NCI-H510A treated with DMSO at 0.1 percent for 48 hours (cell line): ENCODE data around the gene ITGA8.
"Not testable (repeated sequence)": the region's sequence is repeated elsewhere in the genome, so short reads cannot be mapped to it uniquely, and the experiment has no call there.

Experiments used
- DNase-seq: peaks from one replicate; lab custom pipeline; 2025; lab: John Stamatoyannopoulos, UW

The ITGA8 gene

GRCh38 chr10:15606377-15606776 lies 113.3 kb downstream of the ITGA8 start:
- no peak for DNase-seq

GRCh38 chr10:15605740-15606369 lies 113.9 kb downstream of the ITGA8 start:
- DNase-seq, result no peak

GRCh38 chr10:15603446-15604011 lies 116.2 kb downstream of the ITGA8 start:
- no peak for DNase-seq

GRCh38 chr10:15601819-15602218 lies 117.9 kb downstream of the ITGA8 start:
- DNase-seq, result no peak

GRCh38 chr10:15595260-15595659 lies 124.5 kb downstream of the ITGA8 start:
- no peak for DNase-seq

- DNase-seq, result no peak
These were observed 127.8 kb downstream of the ITGA8 start for GRCh38 chr10:15591937-15592336.

- no peak for DNase-seq
These were observed 128.3 kb downstream of the ITGA8 start for GRCh38 chr10:15591431-15591830.

- no peak for DNase-seq
These were observed 130.8 kb downstream of the ITGA8 start for GRCh38 chr10:15588635-15589508.

- no peak for DNase-seq
These were observed 131.6 kb downstream of the ITGA8 start for GRCh38 chr10:15588151-15588550.

- DNase-seq, result no peak
These were observed 132.5 kb downstream of the ITGA8 start for GRCh38 chr10:15587271-15587670.

- DNase-seq, result peak; percentile 3
These were observed 134.4 kb downstream of the ITGA8 start for GRCh38 chr10:15585303-15585715.

- DNase-seq, result not testable (repeated sequence)
These were observed 136.8 kb downstream of the ITGA8 start for GRCh38 chr10:15582972-15583371.

- DNase-seq, result no peak
These were observed 140.1 kb downstream of the ITGA8 start for GRCh38 chr10:15579605-15580004.

GRCh38 chr10:15572531-15573045 lies 147.1 kb downstream of the ITGA8 start:
- no peak for DNase-seq

GRCh38 chr10:15571575-15571974 lies 148.1 kb downstream of the ITGA8 start:
- DNase-seq, result no peak

GRCh38 chr10:15570738-15571339 lies 148.9 kb downstream of the ITGA8 start:
- DNase-seq, result no peak

- no peak for DNase-seq
These were observed 151.8 kb downstream of the ITGA8 start for GRCh38 chr10:15567952-15568351.

- no peak for DNase-seq
These were observed 156.5 kb downstream of the ITGA8 start for GRCh38 chr10:15563246-15563645.

GRCh38 chr10:15562578-15562977 lies 157.1 kb downstream of the ITGA8 start:
- no peak for DNase-seq

- no peak for DNase-seq
These were observed 157.6 kb downstream of the ITGA8 start for GRCh38 chr10:15562116-15562515.

- DNase-seq, result no peak
These were observed 161.6 kb downstream of the ITGA8 start for GRCh38 chr10:15558136-15558535.

GRCh38 chr10:15557168-15557567 lies 162.6 kb downstream of the ITGA8 start:
- not testable (repeated sequence) for DNase-seq
